Skeletal muscle cell (primary cell): Measurements from ENCODE around the gene DNMT3A.

ENCODE experiments used
- DNase-seq: peaks from one replicate; pipeline ENCODE4 v3.0.0-alpha.2; 2010; ENCODE audit warnings: low read depth
- H3K4me3 ChIP-seq: 2 replicates; pipeline ENCODE4 v1.5.1; 2011; ENCODE audit warnings: low read depth, mild to moderate bottlenecking, control low read depth, low read length, moderate library complexity

DNMT3A gene

DNA sequence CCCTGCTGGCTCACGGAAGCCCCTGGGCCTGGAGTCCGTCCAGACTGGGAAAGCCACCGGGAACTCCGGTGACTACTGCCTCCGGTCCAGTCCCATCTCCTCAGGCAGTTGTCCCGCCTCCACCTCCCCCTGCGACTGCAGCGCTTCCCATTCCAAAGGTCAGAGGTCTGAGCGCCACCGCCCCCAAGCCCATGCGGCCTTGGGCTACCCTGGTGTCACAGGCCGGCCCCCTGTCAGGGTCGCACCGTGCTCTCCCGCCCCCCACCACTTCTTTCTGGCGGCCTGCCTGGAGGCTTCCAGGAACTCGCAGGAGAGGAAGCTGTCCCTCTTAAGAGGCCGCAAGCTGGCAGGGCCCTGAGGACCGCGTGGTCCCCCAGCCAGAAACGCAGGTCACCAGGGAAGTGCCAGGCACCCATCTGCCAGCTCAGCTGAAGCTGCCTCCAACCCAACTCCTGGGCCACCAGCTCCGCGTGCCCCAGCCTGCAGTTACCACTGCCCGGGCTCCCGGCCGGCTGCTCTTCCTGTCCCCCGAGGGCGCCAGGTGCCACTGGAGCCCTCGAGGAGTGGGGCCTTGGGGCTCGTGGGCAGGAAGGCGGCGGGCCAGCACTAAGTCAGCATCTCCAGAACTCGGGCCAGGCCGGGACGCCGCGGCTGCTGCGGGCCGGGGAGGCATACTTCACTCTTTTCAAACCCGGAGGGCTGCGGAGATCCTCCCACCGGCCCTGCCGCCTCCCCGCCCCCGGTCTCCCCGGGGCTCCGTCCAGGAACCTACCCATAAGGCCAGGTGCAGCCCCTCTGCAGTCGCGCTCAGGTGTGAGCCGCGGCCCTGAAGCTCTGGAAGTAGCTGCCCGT, 90.1 kb downstream of the DNMT3A start:
- H3K4me3 ChIP-seq = peak overlapping the region; percentile 29
- DNase-seq = no peak

GRCh38 chr2:25251071-25251421, 90.7 kb downstream of the DNMT3A start:
- no peak for DNase-seq
- peak overlapping the region; percentile 29 for H3K4me3 ChIP-seq

DNA sequence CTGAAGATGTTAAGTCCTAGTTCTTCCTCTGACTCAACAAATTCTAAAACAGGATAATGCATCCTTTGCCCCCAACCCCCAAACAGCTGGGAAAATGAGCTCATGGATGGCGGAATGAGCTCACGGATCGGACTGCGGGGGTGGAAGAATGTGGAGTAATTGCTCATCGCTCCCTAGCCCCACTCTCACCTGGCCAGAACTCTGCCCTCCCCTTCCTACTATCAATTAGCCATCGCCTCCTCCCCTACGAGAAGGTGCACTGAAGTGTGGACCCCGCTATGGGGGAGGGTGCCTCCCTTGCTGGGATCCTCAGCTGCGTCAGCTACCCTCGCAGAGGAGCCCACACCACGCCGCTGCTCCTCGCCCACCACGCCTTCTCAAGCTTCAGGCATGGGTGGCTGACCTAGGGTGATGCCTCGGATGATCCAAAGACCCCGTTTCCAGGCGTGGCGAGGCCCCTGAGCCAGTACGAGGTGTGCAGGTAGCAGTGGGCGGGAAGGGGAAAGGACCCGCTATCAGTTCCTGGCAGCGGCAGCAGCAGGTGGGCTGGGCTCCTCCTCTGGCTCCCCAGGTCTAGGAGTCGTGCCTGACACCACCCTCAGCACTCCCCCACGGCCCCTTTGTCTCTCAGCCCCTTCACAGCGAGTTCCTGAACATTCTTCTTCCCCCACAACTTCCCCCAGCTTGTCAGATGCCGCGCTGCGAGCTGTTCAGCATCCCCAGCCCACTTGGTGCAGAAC, 91.2 kb downstream of the DNMT3A start:
- DNase-seq = peak; percentile 59
- peak overlapping the region; percentile 9 for H3K4me3 ChIP-seq

DNA sequence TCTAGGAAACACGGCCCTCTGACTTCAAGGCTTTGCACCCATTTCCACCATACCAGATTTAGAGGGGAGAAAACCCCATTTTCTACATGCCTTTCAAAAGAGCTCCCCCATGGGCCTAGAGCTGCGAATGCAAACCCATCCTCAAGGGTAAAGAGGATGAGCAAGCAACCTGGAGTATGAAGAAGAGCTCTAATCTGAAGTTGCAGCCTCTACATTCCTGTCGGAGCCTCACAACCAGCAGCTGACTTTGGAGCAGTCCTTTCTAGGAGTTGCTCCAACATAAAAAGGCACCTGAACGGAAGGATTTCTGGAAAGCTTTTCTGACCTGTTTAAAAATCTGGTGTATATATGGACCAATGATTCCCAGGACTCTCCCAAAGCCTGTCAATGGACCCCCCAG, 91.9 kb downstream of the DNMT3A start:
- H3K4me3 ChIP-seq = no peak overlapping the region
- DNase-seq = no peak

GRCh38 chr2:25247792-25248512, 93.8 kb downstream of the DNMT3A start:
- no peak overlapping the region for H3K4me3 ChIP-seq
- no peak for DNase-seq

- H3K4me3 ChIP-seq = no peak overlapping the region
- no peak for DNase-seq
Observed at GRCh38 chr2:25246558-25247290, 95.0 kb downstream of the DNMT3A start.

DNA sequence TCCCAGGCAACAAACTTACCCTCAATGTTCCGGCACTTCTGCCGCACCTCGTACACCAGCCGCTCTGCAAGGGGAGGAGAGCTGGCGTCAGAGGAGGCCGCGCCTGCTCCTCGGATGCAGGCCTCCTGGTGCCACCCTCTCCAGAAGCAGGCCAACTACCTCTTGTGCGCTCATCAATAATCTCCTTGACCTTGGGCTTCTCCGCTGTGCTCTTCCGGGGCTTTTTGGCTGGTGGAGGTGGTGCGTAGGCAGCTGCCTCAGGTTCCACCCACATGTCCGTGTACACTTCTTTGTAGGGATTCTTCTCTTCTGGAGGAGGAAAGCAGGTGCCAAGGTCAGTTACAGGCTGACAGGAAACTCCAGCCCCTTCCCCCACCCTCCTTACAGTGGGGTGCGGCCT, 95.7 kb downstream of the DNMT3A start:
- no peak overlapping the region for H3K4me3 ChIP-seq
- no peak for DNase-seq

- H3K4me3 ChIP-seq = no peak overlapping the region
- DNase-seq = no peak
Observed at GRCh38 chr2:25245141-25245540, 96.6 kb downstream of the DNMT3A start.

DNA sequence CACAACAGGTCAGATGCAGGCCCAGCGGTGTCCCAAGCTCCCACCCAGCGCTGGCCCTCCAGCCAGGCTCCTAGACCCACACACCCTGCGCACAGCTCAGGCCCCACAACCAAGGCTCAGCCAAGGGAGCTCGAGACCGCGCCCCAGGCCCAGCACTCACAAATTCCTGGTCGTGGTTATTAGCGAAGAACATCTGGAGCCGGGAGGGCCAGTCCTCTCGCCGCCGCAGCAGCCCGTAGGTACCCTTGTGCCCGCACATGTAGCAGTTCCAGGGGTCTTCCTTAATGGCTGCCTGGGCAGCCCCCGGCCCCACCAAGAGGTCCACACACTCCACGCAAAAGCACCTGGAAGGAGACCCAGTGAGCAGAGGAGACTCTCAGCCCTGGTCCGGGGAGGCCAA, 97.7 kb downstream of the DNMT3A start:
- H3K4me3 ChIP-seq = no peak overlapping the region

DNA sequence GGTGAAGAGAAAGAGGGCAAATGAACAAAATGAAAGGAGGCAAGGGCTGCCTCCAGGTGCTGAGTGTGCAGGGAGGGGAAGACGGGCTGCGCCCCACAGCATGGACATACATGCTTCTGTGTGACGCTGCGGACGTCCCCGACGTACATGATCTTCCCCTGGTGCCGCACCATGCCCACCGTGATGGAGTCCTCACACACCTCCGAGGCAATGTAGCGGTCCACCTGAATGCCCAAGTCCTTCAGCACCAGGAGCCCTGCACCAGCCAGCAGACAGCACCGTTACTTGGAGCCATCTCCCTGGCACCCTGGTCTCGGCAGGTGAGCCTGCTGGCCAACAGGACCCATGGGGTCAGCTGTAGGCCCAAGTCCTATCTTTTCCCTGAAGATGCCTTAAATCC, 100.3 kb downstream of the DNMT3A start:
- no peak for DNase-seq
- H3K4me3 ChIP-seq = no peak overlapping the region

More for the DNA sequence above, 97.7 kb downstream of the DNMT3A start:
- no peak for DNase-seq

- DNase-seq = no peak
- H3K4me3 ChIP-seq = no peak overlapping the region
Observed at GRCh38 chr2:25240636-25241035, 101.1 kb downstream of the DNMT3A start.

DNA sequence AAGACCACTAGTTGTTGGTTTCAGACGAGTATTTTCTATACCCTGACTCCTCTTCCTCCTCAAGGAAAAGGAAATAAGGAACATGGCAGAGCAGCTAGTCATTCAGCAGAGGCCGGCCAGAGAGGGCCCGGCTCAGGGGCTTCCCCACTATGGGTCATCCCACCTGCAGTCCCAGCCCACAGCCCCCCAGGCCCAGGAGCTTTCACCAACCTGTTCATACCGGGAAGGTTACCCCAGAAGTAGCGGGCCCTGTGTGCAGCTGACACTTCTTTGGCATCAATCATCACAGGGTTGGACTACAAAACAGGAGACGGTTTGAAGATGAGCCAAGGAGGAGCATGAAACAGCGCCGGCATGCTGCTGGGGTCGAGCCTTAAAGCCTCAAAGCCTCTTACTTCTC, 102.8 kb downstream of the DNMT3A start:
- DNase-seq = no peak
- H3K4me3 ChIP-seq = no peak overlapping the region

DNA sequence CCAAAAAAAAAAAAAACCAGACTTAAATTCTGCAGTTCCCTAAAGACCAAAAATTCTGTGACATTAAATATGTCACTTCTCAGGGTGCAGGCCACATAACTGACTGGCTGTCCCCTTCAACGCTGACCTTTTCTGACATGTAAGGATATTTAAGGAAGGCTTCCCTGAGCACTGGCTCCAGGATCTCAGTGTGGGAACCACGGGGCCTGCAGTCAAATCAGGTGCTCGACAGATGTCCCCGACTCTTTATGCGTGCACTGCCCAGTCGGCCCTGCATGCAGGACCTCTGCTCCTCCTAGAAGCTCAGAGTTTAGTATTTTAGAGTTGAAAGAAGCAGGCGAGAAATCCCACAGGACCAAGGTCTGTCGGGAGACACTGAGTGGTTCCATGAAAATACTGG, 104.0 kb downstream of the DNMT3A start:
- DNase-seq = no peak
- no peak overlapping the region for H3K4me3 ChIP-seq

DNA sequence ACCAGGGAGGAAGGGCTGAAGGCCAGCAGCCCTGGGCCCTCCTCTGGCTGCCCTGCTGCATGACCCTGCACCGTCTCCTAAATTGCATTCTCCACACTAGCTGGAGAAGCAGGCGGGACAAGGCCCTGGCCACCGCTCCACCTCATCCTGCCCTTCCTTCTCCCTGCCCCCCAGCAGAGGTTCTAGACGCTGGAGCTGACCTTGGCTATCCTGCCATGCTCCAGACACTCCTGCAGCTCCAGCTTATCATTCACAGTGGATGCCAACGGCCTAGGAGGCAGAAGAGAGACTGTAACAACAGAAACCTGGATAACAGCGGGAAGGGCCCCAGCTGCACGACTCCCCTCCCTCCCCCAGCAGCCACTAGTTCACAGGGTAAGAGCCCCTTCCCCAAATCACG, 105.0 kb downstream of the DNMT3A start:
- no peak for DNase-seq
- no peak overlapping the region for H3K4me3 ChIP-seq

DNA sequence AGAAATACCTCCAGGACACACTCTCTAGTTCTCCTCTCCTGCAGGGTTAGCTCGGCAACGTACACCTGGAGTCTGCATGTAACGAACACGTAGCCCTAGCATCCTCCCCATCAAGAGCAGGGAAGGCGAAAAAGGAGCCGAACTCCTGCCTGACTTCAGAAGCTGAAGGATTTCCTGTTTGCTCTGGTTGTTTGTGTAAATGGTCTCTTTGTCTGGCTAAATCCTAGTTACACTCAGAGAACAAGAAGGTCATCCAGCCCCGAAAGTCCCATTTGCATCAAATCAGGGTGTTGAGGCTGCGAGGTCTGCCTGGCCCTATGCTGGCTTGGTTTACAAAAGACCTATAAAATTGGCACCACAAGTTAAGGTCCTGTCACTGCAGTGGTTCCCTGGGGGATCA, 107.0 kb downstream of the DNMT3A start:
- no peak overlapping the region for H3K4me3 ChIP-seq
- no peak for DNase-seq

DNA sequence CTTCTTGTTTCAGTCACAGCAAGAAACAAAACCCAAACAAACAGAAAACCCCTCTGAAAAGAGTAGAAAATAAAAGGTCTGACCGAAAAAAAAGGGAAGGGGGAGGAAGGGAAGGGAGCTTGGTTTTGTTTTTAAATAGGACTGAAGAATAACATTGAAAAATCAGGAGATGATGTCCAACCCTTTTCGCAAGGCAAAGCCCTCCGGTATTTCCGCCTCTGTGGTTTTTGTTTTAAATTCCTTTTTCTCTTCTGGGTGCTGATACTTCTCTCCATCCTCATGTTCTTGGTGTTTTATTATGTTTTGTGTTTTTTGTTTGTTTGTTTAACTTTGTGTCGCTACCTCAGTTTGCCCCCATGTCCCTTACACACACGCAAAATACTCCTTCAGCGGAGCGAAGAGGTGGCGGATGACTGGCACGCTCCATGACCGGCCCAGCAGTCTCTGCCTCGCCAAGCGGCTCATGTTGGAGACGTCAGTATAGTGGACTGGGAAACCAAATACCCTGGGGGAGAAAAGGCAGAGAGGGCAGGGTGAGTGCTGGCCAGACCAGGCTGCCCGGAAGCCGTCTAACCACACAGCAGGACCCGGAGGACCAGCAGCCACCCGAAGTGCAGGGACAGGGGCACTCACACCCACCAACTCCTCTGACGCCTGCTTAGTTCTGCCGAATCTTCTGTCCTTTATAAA, 107.7 kb downstream of the DNMT3A start:
- DNase-seq = no peak

GRCh38 chr2:25232248-25232825, 109.4 kb downstream of the DNMT3A start:
- H3K4me3 ChIP-seq = no peak overlapping the region

More for the DNA sequence above, 107.7 kb downstream of the DNMT3A start:
- H3K4me3 ChIP-seq = no peak overlapping the region

GRCh38 chr2:25230948-25231311, 110.8 kb downstream of the DNMT3A start:
- no peak overlapping the region for H3K4me3 ChIP-seq
- no peak for DNase-seq

More at GRCh38 chr2:25232248-25232825, 109.4 kb downstream of the DNMT3A start:
- DNase-seq = no peak
